K562 (cell line): Measurements from ENCODE around the gene CHD6. TPM values are rescaled to one million over a fixed set of nuclear protein-coding genes. Genes with fewer than 3 reads are reported as not detected.

ENCODE experiments used
- ATAC-seq: fragments of 200-7000 bp; cut with Tn5 transposase; 3 replicates; pipeline ENCODE4 v1.9.1; 2020; ENCODE audit warnings: moderate library complexity
- BruUV-seq: library from RNA; stranded (reverse); fragments of 400-500 nt; replicated peaks from 2 replicates; lab custom pipeline; 2021; lab: Mats Ljungman, UMichigan
- CTCF ChIA-PET: fragments of 300-600 bp; formaldehyde crosslinking; extraction: SDS; loops from one replicate; lab custom pipeline; 2021; ENCODE audit warnings: low intra/inter-chr PET ratio; lab: Yijun Ruan, JAX
- POLR2A ChIA-PET: fragments of 300-600, 350-650 bp; sonication (Branson Sonifier 250); formaldehyde crosslinking; extraction: SDS; loops from one replicate; lab custom pipeline; 2021; ENCODE audit warnings: antibody characterized with exemption, inconsistent platforms; lab: Yijun Ruan, JAX
- DNase-seq, 4 experiments: peaks; one replicate each; pipeline versions ENCODE4 v3.0.0 to v3.0.0-alpha.2; 2011 to 2018; ENCODE audit warnings: low spot score in 3 of 4, mixed read lengths in 3 of 4; ENCODE audit errors: extremely low read depth in 1 of 4
- FAIRE-seq: peaks from 2 replicates; lab custom pipeline; 2011; peaks lifted over from hg19 to GRCh38; lab: Jason Lieb, UNC
- H2AFZ ChIP-seq: 2 replicates; pipeline ENCODE4 v1.6.0; 2011; ENCODE audit warnings: low read depth, low read length, control low read depth, inconsistent platforms
- H3K27ac ChIP-seq: fragments of 200-600 bp; 3 replicates; pipeline ENCODE4 v1.8.0; 2011; ENCODE audit warnings: low read depth, mild to moderate bottlenecking, control low read depth, inconsistent platforms, low read length, moderate library complexity, mixed read lengths; ENCODE audit errors: extremely low read depth
- H3K27me3 ChIP-seq, 2 experiments: fragments of 300-600 bp in 1 of 2; 2 replicates in 1 of 2; 3 replicates in 1 of 2; pipeline versions ENCODE4 v1.6.0 to v1.8.0; 2011; ENCODE audit warnings: inconsistent platforms in 2 of 2, low read length in 2 of 2, mild to moderate bottlenecking in 1 of 2, mixed read lengths in 1 of 2, moderate library complexity in 1 of 2; ENCODE audit not compliant: control insufficient read depth in 2 of 2, insufficient read depth in 2 of 2
- H3K36me3 ChIP-seq: fragments of 300-600 bp; 3 replicates; pipeline ENCODE4 v1.8.0; 2011; ENCODE audit warnings: mild to moderate bottlenecking, low read length, inconsistent platforms; ENCODE audit not compliant: control insufficient read depth, insufficient read depth
- H3K4me1 ChIP-seq, 2 experiments: fragments of 200-600 bp in 1 of 2; replicated peaks in 1 of 2; 2 replicates in 1 of 2; 3 replicates in 1 of 2; pipeline versions ENCODE4 v1.5.1 to v1.8.0; 2011; ENCODE audit warnings: inconsistent platforms in 2 of 2, low read length in 2 of 2, mild to moderate bottlenecking in 1 of 2, mixed read lengths in 1 of 2, moderate library complexity in 1 of 2; ENCODE audit not compliant: control insufficient read depth in 2 of 2, insufficient read depth in 2 of 2
- H3K4me2 ChIP-seq: 2 replicates; pipeline ENCODE4 v1.6.1; 2011; ENCODE audit warnings: low read length, control low read depth, inconsistent platforms, mixed read lengths; ENCODE audit not compliant: insufficient read depth
- H3K4me3 ChIP-seq: fragments of 200-600 bp; sonication (generic), shearing (Covaris generic); 2 replicates; pipeline ENCODE4 v1.5.1; 2016; ENCODE audit warnings: control low read depth, inconsistent platforms
- H3K79me2 ChIP-seq: fragments of 200-600 bp; 3 replicates; pipeline ENCODE4 v1.8.0; 2011; ENCODE audit warnings: low read length, inconsistent platforms; ENCODE audit not compliant: control insufficient read depth, insufficient read depth
- H3K9ac ChIP-seq, 2 experiments: 2 replicates each; pipeline versions ENCODE4 v1.6.0 to v1.6.1; 2011; ENCODE audit warnings: low read depth in 2 of 2, low read length in 2 of 2, control low read depth in 1 of 2, inconsistent platforms in 1 of 2, mild to moderate bottlenecking in 1 of 2, mixed read lengths in 1 of 2; ENCODE audit not compliant: insufficient read depth in 1 of 2
- H3K9me1 ChIP-seq: one replicate; pipeline ENCODE4 v1.6.0; 2011; ENCODE audit warnings: inconsistent platforms, mild to moderate bottlenecking, low read length, moderate library complexity; ENCODE audit not compliant: control insufficient read depth, insufficient read depth
- H3K9me3 ChIP-seq: replicated peaks from 2 replicates; pipeline ENCODE4 v1.5.1; 2011; ENCODE audit warnings: low read depth, low read length, inconsistent platforms; ENCODE audit not compliant: control insufficient read depth, insufficient read depth
- H4K20me1 ChIP-seq: replicated peaks from 2 replicates; pipeline ENCODE4 v1.6.1; 2011; ENCODE audit warnings: low read length, inconsistent platforms, mixed read lengths; ENCODE audit not compliant: control insufficient read depth, insufficient read depth
- CBX8 ChIP-seq: fragments of 200-600 bp; sonication (generic); IDR thresholded peaks from 2 replicates; pipeline ENCODE4 v1.6.1; 2012; ENCODE audit warnings: borderline replicate concordance, mixed run types, low read depth, mild to moderate bottlenecking, moderate library complexity, mixed read lengths, low read length, control low read depth, inconsistent platforms; ENCODE audit not compliant: poor library complexity, severe bottlenecking; ENCODE audit errors: extremely low read depth
- CTBP1 ChIP-seq: fragments of 450-650 bp; IDR thresholded peaks from 2 replicates; pipeline ENCODE4 v1.6.1; 2016; ENCODE audit warnings: borderline replicate concordance
- DIDO1 ChIP-seq: fragments of 450-650 bp; IDR thresholded peaks from 2 replicates; pipeline ENCODE4 v1.6.1; 2016; ENCODE audit warnings: low read depth, missing biosample characterization, missing genetic modification characterization
- GABPB2 ChIP-seq: fragments of 250-450 bp; sonication (Bioruptor Pico); conservative IDR thresholded peaks from 2 replicates; pipeline ENCODE4 v1.5.1; 2021; ENCODE audit warnings: mild to moderate bottlenecking
- HCFC1 ChIP-seq: IDR thresholded peaks from 2 replicates; pipeline ENCODE4 v1.6.1; 2012; ENCODE audit warnings: low read depth, low read length, improper control_type of control experiment
- IFI16 ChIP-seq: fragments of 250-450 bp; sonication (Bioruptor Pico); IDR thresholded peaks from 2 replicates; pipeline ENCODE4 v2.1.2; 2022; ENCODE audit warnings: mild to moderate bottlenecking, inconsistent platforms
- KAT7 ChIP-seq: sonication (generic); formaldehyde crosslinking; IDR thresholded peaks from 2 replicates; pipeline ENCODE4 v1.8.0; 2022; ENCODE audit warnings: missing genetic modification reagents, mild to moderate bottlenecking, borderline replicate concordance
- NFXL1 ChIP-seq: fragments of 450-650 bp; formaldehyde crosslinking; IDR thresholded peaks from 2 replicates; pipeline ENCODE4 v1.4.0; 2021; ENCODE audit warnings: mild to moderate bottlenecking
- RFX5 ChIP-seq: IDR thresholded peaks from 2 replicates; pipeline ENCODE4 v1.6.1; 2011; ENCODE audit warnings: low read depth, mild to moderate bottlenecking, improper control_type of control experiment, low read length
- RHOXF2B ChIP-seq: fragments of 250-450 bp; sonication (Bioruptor Pico); conservative IDR thresholded peaks from 2 replicates; pipeline ENCODE4 v1.5.1; 2021
- SRSF3 ChIP-seq: fragments of 200-400 bp; formaldehyde crosslinking; IDR thresholded peaks from 2 replicates; pipeline ENCODE4 v1.6.1; 2016; ENCODE audit warnings: mild to moderate bottlenecking, low read length, moderate library complexity; ENCODE audit not compliant: insufficient read depth
- YY1 ChIP-seq, 3 experiments: IDR thresholded peaks; 2 replicates each; pipeline ENCODE4 v1.6.1; 2011; ENCODE audit warnings: low read length in 2 of 3, mild to moderate bottlenecking in 2 of 3, moderate library complexity in 2 of 3, borderline replicate concordance in 1 of 3, control low read depth in 1 of 3, low read depth in 1 of 3; ENCODE audit not compliant: insufficient read depth in 3 of 3, insufficient replicate concordance in 2 of 3, control insufficient read depth in 1 of 3, insufficient read length in 1 of 3; ENCODE audit errors: extremely low read depth in 1 of 3
- ZNF121 ChIP-seq: sonication (generic); formaldehyde crosslinking; conservative IDR thresholded peaks from 2 replicates; pipeline ENCODE4 v1.8.0; 2022; ENCODE audit warnings: missing genetic modification reagents
- ZNF507 ChIP-seq: conservative IDR thresholded peaks from 2 replicates; pipeline ENCODE4 v1.6.1; 2017; ENCODE audit warnings: missing genetic modification characterization, missing compliant biosample characterization
- ZNF57 ChIP-seq: fragments of 450-650 bp; formaldehyde crosslinking; IDR thresholded peaks from 2 replicates; pipeline ENCODE4 v1.4.0; 2020; ENCODE audit warnings: mild to moderate bottlenecking, moderate library complexity
- WGBS: fragments of 100-300 bp; shearing (Covaris generic); methylation state at CpG from one replicate; pipeline ENCODE4 v1.1.6; 2016; ENCODE audit warnings: low coverage, mixed read lengths; ENCODE audit not compliant: insufficient coverage; ENCODE audit errors: missing lambda C conversion rate; 5-methylcytosine and 5-hydroxymethylcytosine counted together
- in situ Hi-C: fragments of 300-500 bp; cut with MboI; formaldehyde crosslinking; loops from 4 replicates; pipeline ENCODE4 v1.15.0; 2018; ENCODE audit warnings: inconsistent platforms, mixed read lengths
- intact Hi-C: fragments of 100-400 bp; cut with micrococcal nuclease; formaldehyde crosslinking; loops from 2 replicates; pipeline ENCODE4 v1.14.2; 2022
- polyA plus RNA-seq, 8 experiments: library from polyadenylated mRNA; depleted of rRNA in 4 of 8; stranded (reverse) in 5 of 8; unstranded in 3 of 8; fragments of >200 nt; fragmentation: Nextera tagmentation in 2 of 8; fragmentation: Illumina TruSeq in 1 of 8; extraction: Ambion mirVana in 2 of 8; extraction: Trizol in 1 of 8; gene quantifications; 2 replicates each; pipeline versions ENCODE4 v1.2.1 to v1.2.3, GENCODE V29; 2011 to 2014; ENCODE audit warnings: inconsistent platforms in 1 of 8, missing spikeins in 1 of 8
- total RNA-seq, 7 experiments: library from RNA; depleted of rRNA in 6 of 7; stranded (reverse); fragments of >200 nt in 6 of 7; fragmentation: Illumina TruSeq in 2 of 7; extraction: Trizol in 2 of 7; gene quantifications; 2 replicates each; pipeline versions ENCODE4 v1.2.1 to v1.2.3, GENCODE V29; 2011 to 2021; ENCODE audit warnings: low replicate concordance in 1 of 7
- TF ChIP-seq, protein P1 (sequence below): fragments of 450-650 bp; IDR thresholded peaks from 2 replicates; pipeline ENCODE4 v1.6.1; 2016; ENCODE audit warnings: missing biosample characterization, missing genetic modification characterization
- TF ChIP-seq, protein P2 (sequence below): fragments of 450-650 bp; IDR thresholded peaks from 2 replicates; pipeline ENCODE4 v1.7.1; 2018; ENCODE audit warnings: mild to moderate bottlenecking, low read depth; ENCODE audit not compliant: partially characterized antibody

CHD6 gene
- total and polyA plus RNA-seq, 9 of the 15 experiments (the other 6 are each of a cell fraction or from before 2014, with no cell fraction given), result 3.9 to 24.2 (median 12.8) TPM

GRCh38 chr20:41418739-41419293 lies 199.4 kb downstream of the CHD6 start:
- H3K4me3 ChIP-seq, result no peak overlapping the region
- no peaks in the 10 kb centered on the region for H3K9me1 ChIP-seq
- ATAC-seq (no peak), DNase-seq (no peak), FAIRE-seq (no peak)
- 73% methylated on average over 7 of the region's 7 CpGs for WGBS
- H3K4me2 ChIP-seq, result no peak overlapping the region
- in situ Hi-C loops, result no loop called here
- ChIA-PET POLR2A (interaction anchor here (0.6 to 1.0 kb wide), 3 partner anchors 8 to 19 kb away, joined by 3 to 4 read pairs (median 3); no protein-coding TSS in a partner anchor), CTCF (no interaction called here)
- no peaks in the 10 kb centered on the region for H4K20me1 ChIP-seq
- no peak overlapping the region for H3K27ac ChIP-seq
- H3K79me2 ChIP-seq, result no peaks in the 10 kb centered on the region
- peaks cover 0 to 8% of the 10 kb centered on the region in 2 experiments; a peak in 2 of 5 replicates for H3K4me1 ChIP-seq
- BruUV-seq, result no TSS peak
- H2AFZ ChIP-seq, result no peak overlapping the region
- peaks cover 83% of the 10 kb centered on the region for H3K36me3 ChIP-seq
- no peaks in the 10 kb centered on the region for H3K27me3 ChIP-seq
- H3K9me3 ChIP-seq, result no peaks in the 10 kb centered on the region
- no peak overlapping the region for H3K9ac ChIP-seq
- intact Hi-C loops, result loop anchor here (5.0 kb wide), 1 partner anchor 172 kb away; no protein-coding TSS in a partner anchor
- TF ChIP-seq CTBP1 (no peak), DIDO1 (tag) (no peak), NFXL1 (CRISPR knock-in tag) (no peak), HCFC1 (no peak), ZNF507 (no peak), RFX5 (no peak), GABPB2 (no peak), RHOXF2B (no peak), IFI16 (no peak), CBX8 (no peak), ZNF57 (CRISPR knock-in tag) (no peak), YY1 (IDR thresholded peaks at IDR 0.05; ENCODE audit: borderline replicate concordance in 1 of 3, control insufficient read depth in 1 of 3, extremely low read depth in 1 of 3, insufficient read depth in 3 of 3, insufficient read length in 1 of 3, insufficient replicate concordance in 2 of 3, low read depth in 1 of 3, low read length in 2 of 3) (no peak), KAT7 (CRISPR knock-in tag) (no peak), SRSF3 (no peak), ZNF121 (no peak)
- TF ChIP-seq, protein P1, sequence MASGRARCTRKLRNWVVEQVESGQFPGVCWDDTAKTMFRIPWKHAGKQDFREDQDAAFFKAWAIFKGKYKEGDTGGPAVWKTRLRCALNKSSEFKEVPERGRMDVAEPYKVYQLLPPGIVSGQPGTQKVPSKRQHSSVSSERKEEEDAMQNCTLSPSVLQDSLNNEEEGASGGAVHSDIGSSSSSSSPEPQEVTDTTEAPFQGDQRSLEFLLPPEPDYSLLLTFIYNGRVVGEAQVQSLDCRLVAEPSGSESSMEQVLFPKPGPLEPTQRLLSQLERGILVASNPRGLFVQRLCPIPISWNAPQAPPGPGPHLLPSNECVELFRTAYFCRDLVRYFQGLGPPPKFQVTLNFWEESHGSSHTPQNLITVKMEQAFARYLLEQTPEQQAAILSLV (tag), result no peak
- TF ChIP-seq, protein P2, sequence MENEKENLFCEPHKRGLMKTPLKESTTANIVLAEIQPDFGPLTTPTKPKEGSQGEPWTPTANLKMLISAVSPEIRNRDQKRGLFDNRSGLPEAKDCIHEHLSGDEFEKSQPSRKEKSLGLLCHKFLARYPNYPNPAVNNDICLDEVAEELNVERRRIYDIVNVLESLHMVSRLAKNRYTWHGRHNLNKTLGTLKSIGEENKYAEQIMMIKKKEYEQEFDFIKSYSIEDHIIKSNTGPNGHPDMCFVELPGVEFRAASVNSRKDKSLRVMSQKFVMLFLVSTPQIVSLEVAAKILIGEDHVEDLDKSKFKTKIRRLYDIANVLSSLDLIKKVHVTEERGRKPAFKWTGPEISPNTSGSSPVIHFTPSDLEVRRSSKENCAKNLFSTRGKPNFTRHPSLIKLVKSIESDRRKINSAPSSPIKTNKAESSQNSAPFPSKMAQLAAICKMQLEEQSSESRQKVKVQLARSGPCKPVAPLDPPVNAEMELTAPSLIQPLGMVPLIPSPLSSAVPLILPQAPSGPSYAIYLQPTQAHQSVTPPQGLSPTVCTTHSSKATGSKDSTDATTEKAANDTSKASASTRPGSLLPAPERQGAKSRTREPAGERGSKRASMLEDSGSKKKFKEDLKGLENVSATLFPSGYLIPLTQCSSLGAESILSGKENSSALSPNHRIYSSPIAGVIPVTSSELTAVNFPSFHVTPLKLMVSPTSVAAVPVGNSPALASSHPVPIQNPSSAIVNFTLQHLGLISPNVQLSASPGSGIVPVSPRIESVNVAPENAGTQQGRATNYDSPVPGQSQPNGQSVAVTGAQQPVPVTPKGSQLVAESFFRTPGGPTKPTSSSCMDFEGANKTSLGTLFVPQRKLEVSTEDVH, result no peak
